IMR-90 (cell line): ENCODE data around the gene CHPF2. TPM values are rescaled to one million over a fixed set of nuclear protein-coding genes. Genes with fewer than 3 reads are reported as not detected.

Experiments used
- ATAC-seq: fragments of 200-7000 bp; cut with Tn5 transposase; 2 replicates; pipeline ENCODE4 v1.9.1; 2020; ENCODE audit warnings: low read depth, mild to moderate bottlenecking, moderate library complexity
- BruUV-seq: library from RNA; stranded (reverse); fragments of 400-500 nt; replicated peaks from 2 replicates; lab custom pipeline; 2021; lab: Mats Ljungman, UMichigan
- CTCF ChIA-PET: fragments of 300-600 bp; formaldehyde crosslinking; extraction: SDS; loops from one replicate; lab custom pipeline; 2021; ENCODE audit warnings: antibody characterized with exemption; lab: Yijun Ruan, JAX
- POLR2A ChIA-PET: fragments of 300-600 bp; sonication (Branson Sonifier 250); formaldehyde crosslinking; loops from one replicate; lab custom pipeline; 2022; ENCODE audit warnings: antibody characterized with exemption; ENCODE audit not compliant: unreplicated experiment; lab: Charles Lee
- DNase-seq: peaks from one replicate; pipeline ENCODE4 v3.0.0; 2013
- H2AFZ ChIP-seq: replicated peaks from 2 replicates; pipeline ENCODE3; 2013; ENCODE audit warnings: low read length, mild to moderate bottlenecking; ENCODE audit not compliant: poor library complexity
- H2AK5ac ChIP-seq: 2 replicates; pipeline ENCODE4 v1.6.1; 2013; ENCODE audit warnings: low read depth, low read length, inconsistent platforms
- H2AK9ac ChIP-seq: replicated peaks from 2 replicates; pipeline ENCODE3; 2013; ENCODE audit warnings: mild to moderate bottlenecking, low read depth, low read length, moderate library complexity; ENCODE audit not compliant: poor library complexity
- H2BK120ac ChIP-seq: 2 replicates; pipeline ENCODE4 v1.6.1; 2013; ENCODE audit warnings: low read depth, low read length, inconsistent platforms
- H2BK15ac ChIP-seq: 3 replicates; pipeline ENCODE4 v1.6.1; 2013; ENCODE audit warnings: low read depth, low read length, inconsistent platforms
- H2BK20ac ChIP-seq: 2 replicates; pipeline ENCODE4 v1.6.1; 2013; ENCODE audit warnings: low read depth, mild to moderate bottlenecking, inconsistent platforms, low read length, moderate library complexity
- H2BK5ac ChIP-seq: 2 replicates; pipeline ENCODE4 v1.6.1; 2013; ENCODE audit warnings: mild to moderate bottlenecking, low read depth, low read length, inconsistent platforms; ENCODE audit not compliant: poor library complexity, severe bottlenecking
- H3K14ac ChIP-seq: replicated peaks from 2 replicates; pipeline ENCODE4 v1.6.1; 2013; ENCODE audit warnings: low read depth, low read length, inconsistent platforms
- H3K18ac ChIP-seq: 2 replicates; pipeline ENCODE4 v1.6.1; 2013; ENCODE audit warnings: low read depth, low read length, control low read depth
- H3K23ac ChIP-seq: 2 replicates; pipeline ENCODE4 v1.6.1; 2013; ENCODE audit warnings: low read depth, low read length, inconsistent platforms
- H3K27ac ChIP-seq: 2 replicates; pipeline ENCODE4 v1.5.1; 2013; ENCODE audit warnings: mild to moderate bottlenecking, control low read depth, low read length; ENCODE audit not compliant: insufficient read depth
- H3K27me3 ChIP-seq: 2 replicates; pipeline ENCODE4 v1.6.1; 2013; ENCODE audit warnings: low read length; ENCODE audit not compliant: control insufficient read depth, insufficient read depth
- H3K36me3 ChIP-seq: 2 replicates; pipeline ENCODE4 v1.6.1; 2013; ENCODE audit warnings: low read length, mixed read lengths; ENCODE audit not compliant: control insufficient read depth, insufficient read depth
- H3K4ac ChIP-seq: 2 replicates; pipeline ENCODE4 v1.6.1; 2013; ENCODE audit warnings: low read depth, low read length, inconsistent platforms
- H3K4me1 ChIP-seq: 2 replicates; pipeline ENCODE4 v1.6.1; 2013; ENCODE audit warnings: low read length, mixed read lengths; ENCODE audit not compliant: control insufficient read depth, insufficient read depth
- H3K4me2 ChIP-seq: 2 replicates; pipeline ENCODE4 v1.6.1; 2013; ENCODE audit warnings: low read depth, mild to moderate bottlenecking, control low read depth, low read length, moderate library complexity
- H3K4me3 ChIP-seq: 2 replicates; pipeline ENCODE4 v1.5.1; 2013; ENCODE audit warnings: low read depth, mild to moderate bottlenecking, control low read depth, low read length, moderate library complexity; ENCODE audit not compliant: insufficient read depth
- H3K56ac ChIP-seq: 2 replicates; pipeline ENCODE4 v1.6.1; 2013; ENCODE audit warnings: low read length, inconsistent platforms; ENCODE audit not compliant: insufficient read depth; ENCODE audit errors: extremely low read depth
- H3K79me1 ChIP-seq, 2 experiments: 2 replicates each; pipeline ENCODE4 v1.6.1; 2013; ENCODE audit warnings: low read length in 2 of 2, inconsistent platforms in 1 of 2, low read depth in 1 of 2
- H3K9ac ChIP-seq: 2 replicates; pipeline ENCODE4 v1.6.1; 2013; ENCODE audit warnings: low read depth, low read length, control low read depth
- H3K9me1 ChIP-seq: 2 replicates; pipeline ENCODE4 v1.6.1; 2013; ENCODE audit warnings: low read length, inconsistent platforms; ENCODE audit not compliant: insufficient read depth
- H3K9me3 ChIP-seq: 2 replicates; pipeline ENCODE4 v1.6.1; 2013; ENCODE audit warnings: low read length; ENCODE audit not compliant: control insufficient read depth, insufficient read depth
- H4K20me1 ChIP-seq: 2 replicates; pipeline ENCODE4 v1.6.1; 2013; ENCODE audit warnings: low read length, inconsistent platforms; ENCODE audit not compliant: insufficient read depth
- H4K5ac ChIP-seq: 2 replicates; pipeline ENCODE4 v1.6.1; 2013; ENCODE audit warnings: mild to moderate bottlenecking, low read depth, low read length, control low read depth
- H4K8ac ChIP-seq, 2 experiments: 2 replicates each; pipeline ENCODE4 v1.6.1; 2013; ENCODE audit warnings: low read depth in 2 of 2, low read length in 2 of 2, control low read depth in 1 of 2, inconsistent platforms in 1 of 2
- H4K91ac ChIP-seq: 2 replicates; pipeline ENCODE4 v1.6.1; 2013; ENCODE audit warnings: low read depth, low read length, inconsistent platforms; ENCODE audit not compliant: insufficient read depth
- MXI1 ChIP-seq: IDR thresholded peaks from 2 replicates; pipeline ENCODE4 v1.6.1; 2012; ENCODE audit warnings: low read depth, mild to moderate bottlenecking, low read length, moderate library complexity, borderline replicate concordance
- NFE2L2 ChIP-seq: fragments of 150-350 bp; IDR thresholded peaks from 2 replicates; pipeline ENCODE4 v1.6.1; 2016; ENCODE audit warnings: low read depth, mild to moderate bottlenecking, low read length
- POLR2A ChIP-seq: IDR thresholded peaks from 2 replicates; pipeline ENCODE4 v1.6.1; 2012; ENCODE audit warnings: mild to moderate bottlenecking, low read depth, low read length
- RAD21 ChIP-seq: IDR thresholded peaks from 2 replicates; pipeline ENCODE4 v1.6.1; 2012; ENCODE audit warnings: low read length, improper control_type of control experiment
- WGBS, 2 experiments: methylation state at CpG; one replicate each; pipeline versions ENCODE4 v1.1.5 to v1.1.7; 2013; ENCODE audit warnings: missing lambda C conversion rate in 2 of 2; ENCODE audit not compliant: insufficient read length in 1 of 2; ENCODE audit errors: extremely low coverage in 2 of 2; 5-methylcytosine and 5-hydroxymethylcytosine counted together
- dilution Hi-C: fragments of 300-500 bp; cut with HindIII; formaldehyde crosslinking; loops from one replicate; pipeline ENCODE4 v1.14.3; 2018; ENCODE audit warnings: low sequenced_read_pairs; ENCODE audit not compliant: unreplicated experiment
- in situ Hi-C: fragments of 300-500 bp; cut with MboI; formaldehyde crosslinking; loops from 3 replicates; pipeline ENCODE4 v1.14.3; 2019; ENCODE audit warnings: low sequenced_read_pairs, inconsistent platforms, mixed read lengths
- intact Hi-C: fragments of 100-400 bp; cut with micrococcal nuclease; formaldehyde crosslinking; loops from 2 replicates; pipeline ENCODE4 v1.10.0; 2022
- polyA plus RNA-seq, 3 experiments: library from polyadenylated mRNA; depleted of rRNA; stranded (reverse); fragments of >200 nt; gene quantifications; 2 replicates each; pipeline ENCODE4 v1.2.3, GENCODE V29; 2012; ENCODE audit warnings: low replicate concordance in 1 of 3
- total RNA-seq: library from RNA; depleted of rRNA; stranded (reverse); fragments of >200 nt; gene quantifications from 2 replicates; pipeline ENCODE4 v1.2.3, GENCODE V29; 2012

The CHPF2 gene
- total and polyA plus RNA-seq, 2 of the 4 experiments (the other 2 are of a cell fraction), result 26.2 to 77.0 TPM

DNA sequence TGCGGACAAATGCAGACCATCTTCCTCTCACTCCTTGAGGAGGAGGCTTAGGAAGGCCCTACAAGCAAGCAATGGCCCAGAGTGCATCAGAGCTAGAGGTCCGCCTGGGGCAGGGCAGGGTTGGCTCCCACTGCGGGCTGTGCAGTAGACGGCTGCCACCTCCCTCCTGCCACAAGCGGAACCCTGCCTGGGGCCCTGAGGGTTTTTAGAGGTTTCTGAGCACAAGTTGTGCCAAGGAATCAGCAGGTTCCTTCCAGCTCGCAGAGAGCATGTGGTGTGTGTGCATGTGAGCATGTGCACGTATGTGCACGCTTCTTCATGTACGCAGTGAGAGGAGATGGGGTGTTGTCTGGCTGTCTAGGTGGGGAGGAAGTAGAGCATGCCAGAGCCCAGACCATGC, 42.1 kb downstream of the CHPF2 start:
- Histone ChIP-seq H3K9me3 (no peaks in the 10 kb centered on the region), H3K14ac (no peak overlapping the region), H3K79me1 (no peaks in the 10 kb centered on the region), H3K56ac (no peak overlapping the region), H3K4me3 (no peak overlapping the region), H3K4ac (no peak overlapping the region), H2BK15ac (no peak overlapping the region), H3K4me2 (no peak overlapping the region), H2BK120ac (no peak overlapping the region), H3K4me1 (peaks cover 8% of the 10 kb centered on the region; the same call in 1 of the 2 replicates), H4K91ac (no peak overlapping the region), H3K9ac (no peak overlapping the region), H4K20me1 (no peaks in the 10 kb centered on the region; the same call in 1 of the 2 replicates), H2BK20ac (no peak overlapping the region), H4K5ac (no peak overlapping the region), H2BK5ac (no peak overlapping the region), H3K36me3 (no peaks in the 10 kb centered on the region; the same call in 1 of the 2 replicates), H3K27me3 (peaks cover 8% of the 10 kb centered on the region), H3K9me1 (no peaks in the 10 kb centered on the region), H3K18ac (no peak overlapping the region), H2AK5ac (no peak overlapping the region), H3K23ac (no peak overlapping the region), H3K27ac (no peak overlapping the region), H2AFZ (no peak overlapping the region), H4K8ac (no peak overlapping the region), H2AK9ac (no peak overlapping the region)
- WGBS, 2 experiments, result 95% methylated on average over 7 of the region's 9 CpGs; no CpG with 5 or more reads in 1 of the 2 experiments
- ChIA-PET POLR2A (no interaction called here), CTCF (no interaction called here)
- dilution Hi-C loops (no loop called here), intact Hi-C loops (no loop called here), in situ Hi-C loops (no loop called here)
- BruUV-seq, result no TSS peak
- TF ChIP-seq NFE2L2 (no peak), MXI1 (no peak), POLR2A (no peak), RAD21 (no peak)
- ATAC-seq (no peak), DNase-seq (no peak)
